Stimulated activated naive B cell treated with anti-CD40 and anti-IgM and Interleukin-4, amounts not matched to agents 10 μg/mL and 1 μg/mL and 100 μg/mL, for 72 hours (primary cell): Measurements from ENCODE around the gene PDE10A.

Experiments
- ATAC-seq, 2 donors: fragments of 150-1000 bp; cut with Tn5 transposase; replicated peaks; 2 replicates each; pipeline ENCODE4 v1.10.0; 2021; ENCODE audit warnings: moderate library complexity in 1 of 2
- DNase-seq: peaks from one replicate; pipeline ENCODE4 v3.0.0; 2021
- H3K27ac Mint-ChIP-seq: one replicate; pipeline ENCODE4 v1.8.0; 2022; ENCODE audit warnings: mild to moderate bottlenecking, mixed read lengths
- H3K27me3 Mint-ChIP-seq, 2 donors: one replicate each; pipeline ENCODE4 v1.8.0; 2022; ENCODE audit warnings: mixed read lengths in 2 of 2
- H3K36me3 Mint-ChIP-seq, 2 donors: one replicate each; pipeline ENCODE4 v1.8.0; 2022; ENCODE audit warnings: mixed read lengths in 2 of 2, mild to moderate bottlenecking in 1 of 2
- H3K4me1 Mint-ChIP-seq, 2 donors: one replicate each; pipeline ENCODE4 v1.8.0; 2022; ENCODE audit warnings: mixed read lengths in 2 of 2, mild to moderate bottlenecking in 1 of 2
- H3K4me3 Mint-ChIP-seq, 2 donors: one replicate each; pipeline ENCODE4 v1.8.0; 2022; ENCODE audit warnings: mild to moderate bottlenecking in 2 of 2, mixed read lengths in 2 of 2, moderate library complexity in 1 of 2
- H3K9me3 Mint-ChIP-seq, 2 donors: one replicate each; pipeline ENCODE4 v1.8.0; 2022; ENCODE audit warnings: mixed read lengths in 2 of 2, mild to moderate bottlenecking in 1 of 2

The PDE10A gene

GRCh38 chr6:165422192-165422591, 240.8 kb downstream of the PDE10A start:
- Mint-ChIP-seq H3K9me3 (peaks cover 0 to 1% of the 10 kb centered on the region in 2 donors), H3K4me3 (no peak overlapping the region), H3K4me1 (no peaks in the 10 kb centered on the region), H3K27me3 (no peaks in the 10 kb centered on the region), H3K36me3 (no peaks in the 10 kb centered on the region), H3K27ac (no peak overlapping the region)
- ATAC-seq (no peak), DNase-seq (no peak)

- no peak for ATAC-seq
- H3K36me3 Mint-ChIP-seq: no peaks in the 10 kb centered on the region
- H3K4me1 Mint-ChIP-seq: no peaks in the 10 kb centered on the region
- DNase-seq: no peak
- no peaks in the 10 kb centered on the region for H3K27me3 Mint-ChIP-seq
- H3K9me3 Mint-ChIP-seq: no peaks in the 10 kb centered on the region
- H3K4me3 Mint-ChIP-seq: no peak overlapping the region
- H3K27ac Mint-ChIP-seq: no peak overlapping the region
Measured at GRCh38 chr6:165417278-165417865, 245.7 kb downstream of the PDE10A start.

- H3K27me3 Mint-ChIP-seq: no peaks in the 10 kb centered on the region
- peaks cover 0 to 3% of the 10 kb centered on the region in 2 donors for H3K9me3 Mint-ChIP-seq
- no peak overlapping the region for H3K27ac Mint-ChIP-seq
- DNase-seq: no peak
- ATAC-seq: no peak
- H3K36me3 Mint-ChIP-seq: no peaks in the 10 kb centered on the region
- no peak overlapping the region for H3K4me3 Mint-ChIP-seq
- H3K4me1 Mint-ChIP-seq: no peaks in the 10 kb centered on the region
Measured at GRCh38 chr6:165404697-165405096, 258.3 kb downstream of the PDE10A start.

- Mint-ChIP-seq H3K4me1 (no peaks in the 10 kb centered on the region), H3K27ac (no peak overlapping the region), H3K36me3 (no peaks in the 10 kb centered on the region), H3K27me3 (no peaks in the 10 kb centered on the region), H3K4me3 (no peak overlapping the region), H3K9me3 (peaks cover 0 to 3% of the 10 kb centered on the region in 2 donors)
- DNase-seq: no peak
- no peak for ATAC-seq
Measured at GRCh38 chr6:165404296-165404695, 258.7 kb downstream of the PDE10A start.

GRCh38 chr6:165403006-165403595, 259.9 kb downstream of the PDE10A start:
- ATAC-seq: no peak
- H3K4me1 Mint-ChIP-seq: no peaks in the 10 kb centered on the region

GRCh38 chr6:165401092-165401491, 261.9 kb downstream of the PDE10A start:
- Mint-ChIP-seq H3K27me3 (no peaks in the 10 kb centered on the region), H3K27ac (no peak overlapping the region), H3K4me1 (no peaks in the 10 kb centered on the region), H3K4me3 (no peak overlapping the region), H3K36me3 (no peaks in the 10 kb centered on the region), H3K9me3 (peaks cover 0 to 3% of the 10 kb centered on the region in 2 donors)
- DNase-seq (no peak), ATAC-seq (no peak)

More at GRCh38 chr6:165403006-165403595, 259.9 kb downstream of the PDE10A start:
- no peaks in the 10 kb centered on the region for H3K36me3 Mint-ChIP-seq
- H3K27ac Mint-ChIP-seq: no peak overlapping the region
- no peaks in the 10 kb centered on the region for H3K27me3 Mint-ChIP-seq
- peaks cover 0 to 3% of the 10 kb centered on the region in 2 donors for H3K9me3 Mint-ChIP-seq
- DNase-seq: no peak
- no peak overlapping the region for H3K4me3 Mint-ChIP-seq

GRCh38 chr6:165390475-165390874, 272.6 kb downstream of the PDE10A start:
- Mint-ChIP-seq H3K4me1 (no peaks in the 10 kb centered on the region), H3K27me3 (no peaks in the 10 kb centered on the region)

GRCh38 chr6:165389534-165389933, 273.5 kb downstream of the PDE10A start:
- Mint-ChIP-seq H3K36me3 (no peaks in the 10 kb centered on the region), H3K4me1 (no peaks in the 10 kb centered on the region), H3K4me3 (no peak overlapping the region), H3K27ac (no peak overlapping the region), H3K27me3 (no peaks in the 10 kb centered on the region), H3K9me3 (peaks cover 5 to 10% of the 10 kb centered on the region in 2 donors)
- DNase-seq: no peak
- no peak for ATAC-seq

More at GRCh38 chr6:165390475-165390874, 272.6 kb downstream of the PDE10A start:
- peaks cover 5% of the 10 kb centered on the region in 2 donors for H3K9me3 Mint-ChIP-seq
- ATAC-seq (no peak), DNase-seq (no peak)
- no peaks in the 10 kb centered on the region for H3K36me3 Mint-ChIP-seq
- no peak overlapping the region for H3K27ac Mint-ChIP-seq
- no peak overlapping the region for H3K4me3 Mint-ChIP-seq

- DNase-seq (no peak), ATAC-seq (no peak)
- Mint-ChIP-seq H3K4me1 (no peaks in the 10 kb centered on the region), H3K4me3 (no peak overlapping the region), H3K27ac (no peak overlapping the region), H3K9me3 (peaks cover 2 to 12% of the 10 kb centered on the region in 2 donors), H3K36me3 (no peaks in the 10 kb centered on the region), H3K27me3 (no peaks in the 10 kb centered on the region)
Measured at GRCh38 chr6:165383323-165383722, 279.7 kb downstream of the PDE10A start.

- ATAC-seq (no peak), DNase-seq (no peak)
- no peaks in the 10 kb centered on the region for H3K27me3 Mint-ChIP-seq
- H3K36me3 Mint-ChIP-seq: no peaks in the 10 kb centered on the region
- H3K4me3 Mint-ChIP-seq: no peak overlapping the region
- H3K4me1 Mint-ChIP-seq: no peaks in the 10 kb centered on the region
- H3K9me3 Mint-ChIP-seq: peaks cover 0 to 5% of the 10 kb centered on the region in 2 donors
- no peak overlapping the region for H3K27ac Mint-ChIP-seq
Measured at GRCh38 chr6:165376100-165376499, 286.9 kb downstream of the PDE10A start.

GRCh38 chr6:165365371-165365770, 297.7 kb downstream of the PDE10A start:
- Mint-ChIP-seq H3K36me3 (no peaks in the 10 kb centered on the region), H3K27ac (no peak overlapping the region), H3K9me3 (peaks cover 0 to 7% of the 10 kb centered on the region in 2 donors), H3K4me1 (no peaks in the 10 kb centered on the region), H3K4me3 (no peak overlapping the region), H3K27me3 (no peaks in the 10 kb centered on the region)
- ATAC-seq: no peak
- no peak for DNase-seq

- H3K36me3 Mint-ChIP-seq: no peaks in the 10 kb centered on the region
- no peak overlapping the region for H3K4me3 Mint-ChIP-seq
- no peaks in the 10 kb centered on the region for H3K4me1 Mint-ChIP-seq
- no peak for ATAC-seq
- no peak overlapping the region for H3K27ac Mint-ChIP-seq
- H3K27me3 Mint-ChIP-seq: no peaks in the 10 kb centered on the region
- DNase-seq: no peak
- peaks cover 13 to 20% of the 10 kb centered on the region in 2 donors for H3K9me3 Mint-ChIP-seq
Measured at GRCh38 chr6:165345700-165346099, 317.3 kb downstream of the PDE10A start.

- no peak overlapping the region for H3K27ac Mint-ChIP-seq
- ATAC-seq: no peak
Measured at GRCh38 chr6:165340532-165340931, 322.5 kb downstream of the PDE10A start.

GRCh38 chr6:165325609-165326008, 337.4 kb downstream of the PDE10A start:
- Mint-ChIP-seq H3K36me3 (no peaks in the 10 kb centered on the region), H3K27me3 (no peaks in the 10 kb centered on the region)

More at GRCh38 chr6:165340532-165340931, 322.5 kb downstream of the PDE10A start:
- no peak overlapping the region for H3K4me3 Mint-ChIP-seq
- no peaks in the 10 kb centered on the region for H3K27me3 Mint-ChIP-seq
- no peaks in the 10 kb centered on the region for H3K36me3 Mint-ChIP-seq
- no peak for DNase-seq
- H3K9me3 Mint-ChIP-seq: peaks cover 0 to 4% of the 10 kb centered on the region in 2 donors
- H3K4me1 Mint-ChIP-seq: no peaks in the 10 kb centered on the region

GRCh38 chr6:165321555-165322145, 341.4 kb downstream of the PDE10A start:
- H3K36me3 Mint-ChIP-seq: no peaks in the 10 kb centered on the region
- DNase-seq (no peak), ATAC-seq (no peak)
- no peak overlapping the region for H3K27ac Mint-ChIP-seq
- H3K4me1 Mint-ChIP-seq: no peaks in the 10 kb centered on the region
- H3K9me3 Mint-ChIP-seq: peaks cover 21 to 33% of the 10 kb centered on the region in 2 donors
- no peak overlapping the region for H3K4me3 Mint-ChIP-seq
- H3K27me3 Mint-ChIP-seq: no peaks in the 10 kb centered on the region

More at GRCh38 chr6:165325609-165326008, 337.4 kb downstream of the PDE10A start:
- no peak for DNase-seq
- Mint-ChIP-seq H3K4me3 (no peak overlapping the region), H3K4me1 (no peaks in the 10 kb centered on the region), H3K27ac (no peak overlapping the region), H3K9me3 (peaks cover 14 to 22% of the 10 kb centered on the region in 2 donors)
- no peak for ATAC-seq
